ENCODE measurements around the gene ENPP6. TPM values are rescaled to one million over a fixed set of nuclear protein-coding genes. Genes with fewer than 3 reads are reported as not detected.
"Not testable (repeated sequence)": the region's sequence is repeated elsewhere in the genome, so short reads cannot be mapped to it uniquely, and the experiment has no call there.

The ENPP6 gene
- total RNA-seq, 2 experiments from 2014 or later, result 3.0 to 3.6 TPM

GRCh38 chr4:184150102-184150839 is 67.4 kb downstream of the ENPP6 start:
- peaks cover 20% of the 10 kb centered on the region for H3K4me1 Mint-ChIP-seq
- DNase-seq, result no peak
- no peak overlapping the region for H3K4me3 Mint-ChIP-seq
- no peak overlapping the region for H3K27ac Mint-ChIP-seq
- peaks cover 11% of the 10 kb centered on the region for H3K27me3 Mint-ChIP-seq
- H3K36me3 Mint-ChIP-seq (ENCODE audit: low read depth), result no peaks in the 10 kb centered on the region
- ChIA-PET POLR2A (no interaction called here), CTCF (no interaction called here)
- no peaks in the 10 kb centered on the region for H3K9me3 Mint-ChIP-seq

- CTCF ChIA-PET, result no interaction called here
- Mint-ChIP-seq H3K4me1 (peaks cover 20% of the 10 kb centered on the region), H3K9me3 (no peaks in the 10 kb centered on the region), H3K4me3 (no peak overlapping the region), H3K36me3 (ENCODE audit: low read depth) (no peaks in the 10 kb centered on the region), H3K27ac (peak overlapping the region; percentile 50), H3K27me3 (peaks cover 9% of the 10 kb centered on the region)
- no peak for DNase-seq
- POLR2A ChIA-PET, result no interaction called here
These were observed 68.7 kb downstream of the ENPP6 start for GRCh38 chr4:184148738-184149637.

GRCh38 chr4:184147858-184148737 is 69.6 kb downstream of the ENPP6 start:
- ChIA-PET POLR2A (no interaction called here), CTCF (interaction anchor here (1.0 kb wide), 1 partner anchor 20 kb away, joined by 5 read pairs; no protein-coding TSS in a partner anchor)
- Mint-ChIP-seq H3K27ac (peak overlapping the region; percentile 50), H3K4me1 (peaks cover 20% of the 10 kb centered on the region), H3K4me3 (no peak overlapping the region), H3K9me3 (no peaks in the 10 kb centered on the region), H3K36me3 (ENCODE audit: low read depth) (no peaks in the 10 kb centered on the region), H3K27me3 (peaks cover 9% of the 10 kb centered on the region)
- no peak for DNase-seq

GRCh38 chr4:184146951-184147350 is 70.7 kb downstream of the ENPP6 start:
- H3K4me1 Mint-ChIP-seq, result peaks cover 20% of the 10 kb centered on the region
- CTCF ChIA-PET, result interaction anchor here (0.6 kb wide), 1 partner anchor 936 kb away, joined by 3 read pairs; no protein-coding TSS in a partner anchor
- H3K9me3 Mint-ChIP-seq, result no peaks in the 10 kb centered on the region
- no peak overlapping the region for H3K4me3 Mint-ChIP-seq
- H3K36me3 Mint-ChIP-seq (ENCODE audit: low read depth), result no peaks in the 10 kb centered on the region
- no peak overlapping the region for H3K27ac Mint-ChIP-seq
- POLR2A ChIA-PET, result no interaction called here
- H3K27me3 Mint-ChIP-seq, result peaks cover 9% of the 10 kb centered on the region
- DNase-seq, result no peak

DNA sequence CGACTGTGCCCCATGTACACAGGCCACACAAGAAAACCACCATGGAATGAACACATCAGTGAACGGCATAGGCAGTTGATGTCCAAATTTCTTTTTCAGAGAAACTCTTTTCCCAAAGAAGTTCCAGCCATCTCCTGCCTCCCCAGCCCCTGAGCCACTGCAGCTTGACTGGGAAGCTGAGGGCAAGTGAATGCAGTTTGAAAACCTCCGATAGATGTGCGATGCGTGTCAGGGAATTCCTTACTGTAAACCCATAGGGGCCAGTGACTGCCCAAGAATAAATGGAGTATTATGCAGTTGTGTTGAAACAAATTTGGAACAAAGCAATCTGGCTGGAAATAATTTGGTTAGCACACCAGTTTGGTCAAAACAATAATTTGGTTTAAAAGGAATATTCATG is 72.1 kb downstream of the ENPP6 start:
- H3K36me3 Mint-ChIP-seq (ENCODE audit: low read depth), result no peaks in the 10 kb centered on the region
- H3K4me3 Mint-ChIP-seq, result no peak overlapping the region
- no peak for DNase-seq
- H3K27ac Mint-ChIP-seq, result no peak overlapping the region
- peaks cover 13% of the 10 kb centered on the region for H3K27me3 Mint-ChIP-seq
- H3K4me1 Mint-ChIP-seq, result peaks cover 20% of the 10 kb centered on the region
- CTCF ChIA-PET, result no interaction called here
- POLR2A ChIA-PET, result no interaction called here
- H3K9me3 Mint-ChIP-seq, result no peaks in the 10 kb centered on the region

DNA sequence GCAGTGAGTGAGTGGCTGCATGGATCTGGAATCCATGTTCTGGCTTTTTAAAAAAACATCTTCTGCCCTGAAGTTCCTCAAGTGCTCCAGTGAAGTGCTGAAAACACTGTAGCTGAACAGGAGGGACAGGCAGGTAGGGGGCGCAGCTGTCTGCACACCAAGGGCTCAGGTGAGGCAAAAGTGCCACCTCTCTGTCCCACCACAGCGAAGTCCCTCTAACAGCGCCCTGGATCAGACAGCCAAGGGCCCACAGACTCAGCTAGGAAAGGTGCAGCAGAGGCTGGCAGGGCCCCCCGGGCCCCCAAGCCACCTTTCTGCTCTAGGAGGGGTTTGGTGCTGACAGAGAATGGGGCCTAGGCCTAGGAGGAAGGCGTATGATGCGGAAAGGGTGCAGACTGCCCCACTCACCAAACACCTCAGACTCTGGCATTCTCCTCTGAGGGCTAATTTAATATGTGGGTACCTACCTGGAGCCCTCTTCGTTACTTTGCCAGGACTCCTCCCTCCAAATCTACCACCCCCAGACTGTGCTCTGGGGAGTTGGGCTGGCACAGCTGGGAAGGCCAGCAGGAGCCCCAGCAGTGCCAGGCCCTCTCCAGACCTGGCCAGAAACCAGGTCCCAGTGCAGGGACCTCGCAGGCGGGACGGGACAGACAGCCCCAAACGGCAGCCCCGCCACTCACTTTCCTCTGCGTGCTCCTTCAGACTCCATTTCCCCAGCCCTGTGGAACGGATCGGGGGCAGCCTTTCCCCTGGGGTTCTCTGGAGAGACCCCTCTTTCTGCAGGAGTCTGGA is 73.7 kb downstream of the ENPP6 start:
- H3K4me3 Mint-ChIP-seq, result no peak overlapping the region
- DNase-seq, result no peak
- H3K27ac Mint-ChIP-seq, result no peak overlapping the region
- ChIA-PET CTCF (no interaction called here), POLR2A (no interaction called here)
- peaks cover 15% of the 10 kb centered on the region for H3K4me1 Mint-ChIP-seq
- peaks cover 15% of the 10 kb centered on the region for H3K27me3 Mint-ChIP-seq
- H3K9me3 Mint-ChIP-seq, result peaks cover 2% of the 10 kb centered on the region
- H3K36me3 Mint-ChIP-seq (ENCODE audit: low read depth), result no peaks in the 10 kb centered on the region

GRCh38 chr4:184142121-184143000 is 75.3 kb downstream of the ENPP6 start:
- ChIA-PET CTCF (no interaction called here), POLR2A (no interaction called here)
- H3K36me3 Mint-ChIP-seq (ENCODE audit: low read depth), result no peaks in the 10 kb centered on the region
- peaks cover 16% of the 10 kb centered on the region for H3K27me3 Mint-ChIP-seq
- H3K4me1 Mint-ChIP-seq, result peaks cover 3% of the 10 kb centered on the region
- peaks cover 6% of the 10 kb centered on the region for H3K9me3 Mint-ChIP-seq
- H3K27ac Mint-ChIP-seq, result no peak overlapping the region
- H3K4me3 Mint-ChIP-seq, result no peak overlapping the region
- no peak for DNase-seq

GRCh38 chr4:184140901-184141300 is 76.8 kb downstream of the ENPP6 start:
- H3K4me3 Mint-ChIP-seq; H3K27ac Mint-ChIP-seq; H3K4me1 Mint-ChIP-seq; POLR2A ChIA-PET; DNase-seq; H3K36me3 Mint-ChIP-seq (ENCODE audit: low read depth): not testable (repeated sequence)
- CTCF ChIA-PET, result interaction anchor here (0.5 kb wide), 1 partner anchor 12 kb away, joined by 4 read pairs; no protein-coding TSS in a partner anchor
- peaks cover 14% of the 10 kb centered on the region for H3K9me3 Mint-ChIP-seq
- peaks cover 11% of the 10 kb centered on the region for H3K27me3 Mint-ChIP-seq

DNA sequence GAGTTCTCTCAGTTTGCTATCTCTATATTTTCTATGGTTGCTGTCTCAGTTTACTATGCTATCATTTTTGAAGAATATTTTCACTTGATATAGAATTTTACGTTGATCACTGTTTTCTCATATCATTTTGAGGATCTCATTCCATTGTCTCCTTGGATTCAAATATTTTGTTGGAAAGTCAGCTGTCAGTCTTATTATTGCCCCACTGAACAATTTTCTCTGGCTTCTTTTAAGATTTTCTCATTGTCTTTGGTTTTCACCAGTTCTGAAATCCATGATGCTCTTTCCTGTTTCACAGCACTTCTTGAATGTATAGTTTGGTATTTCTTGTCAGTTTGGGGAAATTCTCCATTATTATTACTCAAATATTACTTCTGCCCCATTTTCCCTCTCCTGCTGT is 81.1 kb downstream of the ENPP6 start:
- peaks cover 19% of the 10 kb centered on the region for H3K27me3 Mint-ChIP-seq
- H3K4me1 Mint-ChIP-seq, result no peaks in the 10 kb centered on the region
- H3K9me3 Mint-ChIP-seq, result peaks cover 15% of the 10 kb centered on the region
- CTCF ChIA-PET, result no interaction called here
- H3K4me3 Mint-ChIP-seq, result no peak overlapping the region
- POLR2A ChIA-PET, result no interaction called here
- no peak for DNase-seq
- peaks cover 4% of the 10 kb centered on the region for H3K36me3 Mint-ChIP-seq (ENCODE audit: low read depth)
- no peak overlapping the region for H3K27ac Mint-ChIP-seq

DNA sequence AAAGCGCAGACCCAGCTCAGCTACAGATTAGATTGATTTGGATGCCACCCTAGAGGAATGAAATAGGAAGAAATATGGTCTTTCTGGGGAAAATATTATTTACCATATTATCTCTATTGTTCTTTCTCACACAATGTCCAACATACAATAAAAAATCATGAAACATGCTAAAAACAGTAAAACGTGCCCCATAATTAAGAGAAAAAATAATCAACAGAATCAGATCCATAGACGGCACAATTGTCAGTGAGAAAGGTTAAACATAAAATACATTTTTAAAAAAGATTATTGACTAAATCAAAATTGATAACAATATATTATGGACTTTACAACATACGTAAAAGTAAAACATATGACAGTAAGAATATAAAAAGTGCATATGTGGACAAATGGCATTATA is 90.9 kb downstream of the ENPP6 start:
- H3K36me3 Mint-ChIP-seq (ENCODE audit: low read depth), result no peaks in the 10 kb centered on the region
- peaks cover 36% of the 10 kb centered on the region for H3K27me3 Mint-ChIP-seq
- H3K27ac Mint-ChIP-seq, result no peak overlapping the region
- ChIA-PET POLR2A (no interaction called here), CTCF (no interaction called here)
- no peaks in the 10 kb centered on the region for H3K4me1 Mint-ChIP-seq
- H3K4me3 Mint-ChIP-seq, result no peak overlapping the region
- no peak for DNase-seq
- H3K9me3 Mint-ChIP-seq, result no peaks in the 10 kb centered on the region

DNA sequence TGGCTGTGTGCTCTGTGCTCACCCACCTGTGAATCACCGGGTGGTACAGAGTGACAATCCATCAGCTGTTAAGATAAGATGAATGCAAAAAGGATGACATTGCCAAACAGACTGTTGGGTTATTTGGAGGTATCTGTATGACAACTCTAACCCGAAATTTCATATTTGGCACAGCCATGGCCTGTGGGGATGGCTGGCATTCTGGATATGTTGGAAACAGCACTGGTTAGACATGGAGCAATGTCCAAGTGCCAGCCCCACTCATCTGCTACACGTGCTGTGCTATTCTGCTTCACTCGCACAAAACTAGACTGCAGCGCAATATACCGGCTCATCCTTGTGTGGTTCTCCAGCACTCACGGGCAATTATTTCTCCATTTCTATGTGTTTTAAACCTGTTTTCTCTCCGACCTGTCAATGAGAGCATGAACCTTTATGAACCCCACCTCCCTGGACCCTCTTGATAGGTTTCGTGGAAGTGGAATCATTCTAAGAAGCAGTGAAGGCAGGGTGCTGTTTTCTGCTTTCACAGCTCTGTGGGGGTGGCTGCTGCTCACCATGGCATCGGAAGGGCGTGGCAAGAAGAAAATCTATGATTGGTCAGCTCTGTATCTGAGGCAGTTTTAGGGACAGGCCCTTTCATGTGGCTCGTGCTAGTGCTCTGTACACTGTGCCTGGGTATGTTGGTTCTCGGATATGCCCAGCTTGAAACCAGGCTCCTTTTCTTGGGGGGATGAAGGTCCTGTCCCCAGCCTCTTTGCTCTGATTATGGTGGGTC is 94.9 kb downstream of the ENPP6 start:
- POLR2A ChIA-PET, result no interaction called here
- Mint-ChIP-seq H3K27me3 (peaks cover 25% of the 10 kb centered on the region), H3K27ac (no peak overlapping the region), H3K4me3 (no peak overlapping the region), H3K4me1 (no peaks in the 10 kb centered on the region), H3K36me3 (ENCODE audit: low read depth) (no peaks in the 10 kb centered on the region), H3K9me3 (no peaks in the 10 kb centered on the region)
- CTCF ChIA-PET, result no interaction called here
- DNase-seq, result no peak

All from activated CD4-positive, alpha-beta memory T cell treated with anti-CD3 and anti-CD28 coated beads, Interleukin-2, amount 10 ng/mL, durations not matched to agents 7 days and 5 days (primary cell).